ENCODE results near the gene LRCH4.

The LRCH4 gene

DNA sequence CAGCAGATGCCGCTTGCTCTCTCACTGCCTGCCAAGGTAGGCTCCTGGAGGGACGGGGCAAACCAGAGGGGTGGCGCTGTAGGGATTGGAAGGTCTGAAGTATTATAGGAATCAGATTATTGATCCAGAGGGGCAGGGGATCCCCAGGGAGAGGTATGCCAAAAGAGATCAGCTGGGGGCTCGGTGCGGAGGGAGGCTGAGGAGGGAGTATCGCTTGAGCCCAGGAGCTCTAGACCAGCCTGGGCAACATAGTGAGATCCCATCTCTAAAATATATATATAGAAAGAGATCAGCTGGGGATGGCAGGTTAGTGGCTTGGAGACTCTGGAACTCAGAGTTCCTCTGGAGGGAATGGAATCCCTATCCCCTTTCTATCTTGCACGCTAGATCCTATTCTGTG, 9.3 kb upstream of the LRCH4 start:
- no peak overlapping the region for H3K4me3 ChIP-seq (ENCODE audit: low read depth, low read length)
- no peak overlapping the region for H2AFZ ChIP-seq
- H3K36me3 ChIP-seq (ENCODE audit: control insufficient read depth, insufficient read depth, low read length): no peaks in the 10 kb centered on the region
- no peaks in the 10 kb centered on the region for H3K4me1 ChIP-seq
- no peak overlapping the region for H3K27ac ChIP-seq
- TF ChIP-seq, protein P1, sequence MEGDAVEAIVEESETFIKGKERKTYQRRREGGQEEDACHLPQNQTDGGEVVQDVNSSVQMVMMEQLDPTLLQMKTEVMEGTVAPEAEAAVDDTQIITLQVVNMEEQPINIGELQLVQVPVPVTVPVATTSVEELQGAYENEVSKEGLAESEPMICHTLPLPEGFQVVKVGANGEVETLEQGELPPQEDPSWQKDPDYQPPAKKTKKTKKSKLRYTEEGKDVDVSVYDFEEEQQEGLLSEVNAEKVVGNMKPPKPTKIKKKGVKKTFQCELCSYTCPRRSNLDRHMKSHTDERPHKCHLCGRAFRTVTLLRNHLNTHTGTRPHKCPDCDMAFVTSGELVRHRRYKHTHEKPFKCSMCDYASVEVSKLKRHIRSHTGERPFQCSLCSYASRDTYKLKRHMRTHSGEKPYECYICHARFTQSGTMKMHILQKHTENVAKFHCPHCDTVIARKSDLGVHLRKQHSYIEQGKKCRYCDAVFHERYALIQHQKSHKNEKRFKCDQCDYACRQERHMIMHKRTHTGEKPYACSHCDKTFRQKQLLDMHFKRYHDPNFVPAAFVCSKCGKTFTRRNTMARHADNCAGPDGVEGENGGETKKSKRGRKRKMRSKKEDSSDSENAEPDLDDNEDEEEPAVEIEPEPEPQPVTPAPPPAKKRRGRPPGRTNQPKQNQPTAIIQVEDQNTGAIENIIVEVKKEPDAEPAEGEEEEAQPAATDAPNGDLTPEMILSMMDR (IDR thresholded peaks at IDR 0.05): no peak
- H3K9ac ChIP-seq: no peak overlapping the region
- H3K79me2 ChIP-seq: no peaks in the 10 kb centered on the region
- H3K9me3 ChIP-seq (ENCODE audit: control insufficient read depth, low read length): no peaks in the 10 kb centered on the region
- no peaks in the 10 kb centered on the region for H3K27me3 ChIP-seq (ENCODE audit: control insufficient read depth, insufficient read depth, low read length)
- H3K4me2 ChIP-seq (ENCODE audit: low read length): no peak overlapping the region

DNA sequence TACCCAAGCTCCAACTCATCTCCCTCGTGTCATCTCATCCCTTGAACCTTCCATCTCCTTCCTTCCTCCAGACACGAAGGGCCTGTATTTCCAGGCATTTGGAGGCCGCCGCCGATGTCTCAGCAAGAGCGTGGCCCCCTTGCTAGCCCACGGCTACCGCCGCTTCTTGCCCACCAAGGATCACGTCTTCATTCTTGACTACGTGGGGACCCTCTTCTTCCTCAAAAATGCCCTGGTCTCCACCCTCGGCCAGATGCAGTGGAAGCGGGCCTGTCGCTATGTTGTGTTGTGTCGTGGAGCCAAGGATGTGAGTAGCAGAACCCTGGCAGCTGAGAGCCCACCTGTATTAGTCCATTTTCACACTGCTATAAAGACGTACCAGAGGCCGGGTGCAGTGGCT, 5.7 kb upstream of the LRCH4 start:
- H3K36me3 ChIP-seq (ENCODE audit: control insufficient read depth, insufficient read depth, low read length): no peaks in the 10 kb centered on the region
- H3K4me2 ChIP-seq (ENCODE audit: low read length): no peak overlapping the region
- no peak overlapping the region for H3K27ac ChIP-seq
- TF ChIP-seq, protein P1 (IDR thresholded peaks at IDR 0.05): no peak
- no peaks in the 10 kb centered on the region for H3K9me3 ChIP-seq (ENCODE audit: control insufficient read depth, low read length)
- no peaks in the 10 kb centered on the region for H3K79me2 ChIP-seq
- no peaks in the 10 kb centered on the region for H3K27me3 ChIP-seq (ENCODE audit: control insufficient read depth, insufficient read depth, low read length)
- H2AFZ ChIP-seq: no peak overlapping the region
- H3K4me3 ChIP-seq (ENCODE audit: low read depth, low read length): no peak overlapping the region
- H3K9ac ChIP-seq: no peak overlapping the region
- no peaks in the 10 kb centered on the region for H3K4me1 ChIP-seq

DNA sequence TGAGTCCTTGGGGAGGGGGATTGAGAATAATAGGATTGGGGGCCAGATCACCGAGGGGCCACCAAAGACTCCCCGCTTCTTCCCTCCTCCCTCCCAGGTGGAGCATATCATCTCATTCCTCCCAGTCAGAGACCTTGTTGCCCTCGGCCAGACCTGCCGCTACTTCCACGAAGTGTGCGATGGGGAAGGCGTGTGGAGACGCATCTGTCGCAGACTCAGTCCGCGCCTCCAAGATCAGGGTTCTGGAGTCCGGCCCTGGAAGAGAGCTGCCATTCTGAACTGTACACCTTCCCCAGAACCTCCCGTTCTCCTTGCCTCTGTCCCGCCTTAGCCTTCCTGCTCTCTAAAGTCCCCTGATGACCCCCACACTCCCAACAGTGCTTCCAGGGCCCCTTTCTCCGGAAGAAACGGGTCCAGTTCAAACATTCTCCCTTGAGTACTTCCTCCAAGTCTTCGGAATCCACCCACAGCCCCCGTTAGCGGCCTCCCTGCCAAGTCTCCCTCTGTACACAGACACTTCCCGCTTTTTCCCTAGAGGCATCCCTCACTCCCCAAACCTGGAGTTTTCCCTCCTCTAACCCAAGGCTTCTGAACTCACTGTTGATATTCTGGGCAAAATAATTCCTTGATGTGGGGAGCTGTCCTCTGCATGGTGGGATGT, 4.3 kb upstream of the LRCH4 start:
- Histone ChIP-seq H3K9me3 (ENCODE audit: control insufficient read depth, low read length) (no peaks in the 10 kb centered on the region), H3K4me3 (ENCODE audit: low read depth, low read length) (no peak overlapping the region), H3K36me3 (ENCODE audit: control insufficient read depth, insufficient read depth, low read length) (no peaks in the 10 kb centered on the region), H3K27ac (no peak overlapping the region), H3K79me2 (no peaks in the 10 kb centered on the region), H3K9ac (no peak overlapping the region), H3K27me3 (ENCODE audit: control insufficient read depth, insufficient read depth, low read length) (no peaks in the 10 kb centered on the region), H3K4me2 (ENCODE audit: low read length) (no peak overlapping the region), H2AFZ (no peak overlapping the region), H3K4me1 (no peaks in the 10 kb centered on the region)
- TF ChIP-seq, protein P1 (IDR thresholded peaks at IDR 0.05): no peak

DNA sequence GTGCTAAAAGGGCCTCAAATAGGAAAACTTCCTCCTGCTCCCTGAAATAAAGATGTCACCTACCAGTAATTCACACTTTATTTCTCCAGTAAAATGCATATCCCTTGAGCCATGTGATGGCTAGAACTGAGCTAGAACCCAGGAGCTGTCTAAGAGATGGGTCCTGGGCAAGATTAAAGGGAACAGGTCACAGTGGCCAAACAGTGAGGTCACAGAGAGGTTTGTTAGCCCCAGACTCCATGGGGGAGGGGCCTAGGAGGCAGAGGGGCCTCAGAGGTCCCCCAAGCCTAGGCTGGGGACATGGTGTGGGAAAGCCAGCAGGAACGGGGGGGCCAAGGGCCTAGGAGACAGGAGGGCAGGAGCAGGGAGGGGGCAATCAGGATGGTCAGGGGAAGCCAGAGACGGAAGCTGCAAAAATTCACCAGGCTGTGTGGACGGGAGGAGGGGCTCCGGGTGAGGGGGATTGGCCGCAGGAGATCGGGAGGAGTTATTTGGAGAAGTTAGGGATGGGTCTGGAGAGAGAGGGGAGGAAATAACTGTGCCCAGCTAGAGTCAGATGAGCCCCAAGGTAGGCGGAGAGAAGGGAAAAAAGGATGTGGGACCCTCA, 3.5 kb upstream of the LRCH4 start:
- Histone ChIP-seq H3K79me2 (no peaks in the 10 kb centered on the region), H3K27ac (no peak overlapping the region), H3K36me3 (ENCODE audit: control insufficient read depth, insufficient read depth, low read length) (no peaks in the 10 kb centered on the region), H2AFZ (no peak overlapping the region), H3K9ac (no peak overlapping the region), H3K4me3 (ENCODE audit: low read depth, low read length) (no peak overlapping the region), H3K27me3 (ENCODE audit: control insufficient read depth, insufficient read depth, low read length) (no peaks in the 10 kb centered on the region), H3K4me2 (ENCODE audit: low read length) (no peak overlapping the region), H3K4me1 (peaks cover 5% of the 10 kb centered on the region), H3K9me3 (ENCODE audit: control insufficient read depth, low read length) (no peaks in the 10 kb centered on the region)
- TF ChIP-seq, protein P1 (IDR thresholded peaks at IDR 0.05): no peak

DNA sequence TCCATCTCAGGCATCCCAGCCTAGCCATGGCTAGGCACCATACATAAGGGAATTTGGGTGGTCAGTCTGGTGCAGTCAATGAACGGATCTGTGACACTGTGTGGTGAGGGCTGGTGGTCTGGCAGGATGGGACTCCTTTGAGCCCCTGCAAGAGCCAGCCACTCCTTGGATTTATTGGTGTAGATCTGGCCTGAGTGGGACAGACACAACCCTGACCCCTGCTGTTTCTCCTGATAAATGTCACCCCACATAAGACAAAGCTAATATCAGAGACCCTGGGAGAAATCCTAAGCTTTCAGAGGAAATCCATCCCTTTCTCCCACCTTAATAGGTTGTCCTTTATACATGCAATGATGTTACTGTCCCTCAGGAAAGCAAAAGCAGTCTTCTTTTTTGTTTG, 2.5 kb upstream of the LRCH4 start:
- Histone ChIP-seq H3K9me3 (ENCODE audit: control insufficient read depth, low read length) (no peaks in the 10 kb centered on the region), H3K27ac (no peak overlapping the region), H3K4me1 (peaks cover 12% of the 10 kb centered on the region), H3K27me3 (ENCODE audit: control insufficient read depth, insufficient read depth, low read length) (no peaks in the 10 kb centered on the region), H3K4me3 (ENCODE audit: low read depth, low read length) (no peak overlapping the region), H2AFZ (no peak overlapping the region), H3K36me3 (ENCODE audit: control insufficient read depth, insufficient read depth, low read length) (no peaks in the 10 kb centered on the region), H3K9ac (no peak overlapping the region), H3K79me2 (no peaks in the 10 kb centered on the region), H3K4me2 (ENCODE audit: low read length) (no peak overlapping the region)
- TF ChIP-seq, protein P1 (IDR thresholded peaks at IDR 0.05): peak; percentile 45
